Activated CD4-positive, CD25-positive, alpha-beta regulatory T cell treated with anti-CD3 and anti-CD28 coated beads, Interleukin-2, amount 50 U/mL, for 24 hours (primary cell): ENCODE data around the gene GSK3A.
A peak's percentile ranks its signal among the peaks of the same experiment; 100 is the strongest.

Source experiments
- ATAC-seq, 2 donors: fragments of 150-1000 bp; cut with Tn5 transposase; one replicate each; pipeline ENCODE4 v1.10.0; 2021; ENCODE audit warnings: mild to moderate bottlenecking in 1 of 2, moderate library complexity in 1 of 2

The GSK3A gene

DNA sequence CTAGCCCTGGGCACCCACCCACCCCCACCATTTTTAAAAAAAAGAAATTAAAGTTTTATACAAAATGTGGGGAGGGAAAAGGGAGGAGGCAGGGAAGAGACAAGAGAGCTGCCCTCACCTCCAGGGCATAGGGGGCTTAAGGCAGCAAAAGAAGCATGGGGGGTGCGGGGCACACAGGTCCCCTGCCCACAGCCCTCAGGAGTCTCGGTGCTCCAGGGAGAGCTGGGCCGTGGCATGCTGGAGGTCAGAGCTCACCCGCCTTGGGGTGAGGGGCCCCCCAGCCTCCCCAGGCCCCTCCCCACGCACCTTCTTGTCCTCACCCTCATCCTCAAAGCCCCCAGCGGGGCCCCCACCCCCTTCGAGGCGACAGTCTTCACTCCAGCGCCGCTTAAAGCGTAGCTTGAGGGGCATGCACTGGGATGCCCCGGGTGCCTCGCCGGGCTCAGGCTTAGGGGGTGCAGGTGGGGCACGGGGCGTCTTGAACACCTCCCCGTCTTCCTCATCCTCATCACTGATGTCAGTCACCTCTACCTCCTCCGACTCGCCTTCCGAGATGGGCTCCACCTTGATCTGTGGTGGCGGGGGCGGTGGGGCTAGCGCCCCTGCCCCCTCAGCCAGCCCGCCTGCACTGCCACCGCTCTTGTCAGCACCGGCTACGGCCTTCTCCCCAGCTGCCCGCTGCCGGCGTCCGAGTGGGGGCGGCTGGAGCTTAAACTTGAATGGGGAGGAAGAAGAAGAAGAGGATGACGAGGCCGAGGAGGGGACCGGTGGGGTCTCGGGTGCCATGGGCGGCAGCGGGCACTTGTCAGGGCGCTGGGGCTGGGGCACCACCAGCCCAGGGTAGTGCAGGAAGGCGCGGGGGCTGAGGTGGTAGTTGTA lies 6.1 kb upstream of the GSK3A start:
- no peak for ATAC-seq

DNA sequence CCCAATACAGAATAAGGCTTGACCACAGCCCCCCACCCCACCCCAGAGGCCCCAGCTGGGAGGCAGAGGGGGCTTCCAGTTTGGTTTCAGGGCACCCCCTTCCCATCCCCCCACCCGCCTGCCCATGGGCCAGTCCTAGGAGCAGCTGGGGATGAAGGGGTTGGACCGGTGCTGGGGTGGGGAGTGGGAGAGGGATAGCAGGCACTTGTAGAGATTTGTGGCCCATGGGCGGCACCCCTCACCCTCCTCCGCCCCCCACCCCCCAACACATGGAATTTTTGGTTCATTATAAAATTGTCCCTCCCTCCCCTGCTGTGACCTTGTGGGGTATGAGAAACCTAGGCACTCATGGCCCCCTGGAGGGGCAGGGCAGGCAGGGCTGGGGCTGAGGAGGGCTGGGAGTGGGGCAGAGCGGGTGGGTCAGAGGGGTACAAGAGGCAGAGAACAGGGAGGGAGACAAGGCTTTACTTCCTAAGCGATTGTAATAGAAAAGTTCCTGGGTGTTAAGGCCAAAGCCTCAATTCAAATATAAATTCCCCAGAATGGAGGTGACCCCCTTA lies 5.3 kb upstream of the GSK3A start:
- no peak for ATAC-seq

DNA sequence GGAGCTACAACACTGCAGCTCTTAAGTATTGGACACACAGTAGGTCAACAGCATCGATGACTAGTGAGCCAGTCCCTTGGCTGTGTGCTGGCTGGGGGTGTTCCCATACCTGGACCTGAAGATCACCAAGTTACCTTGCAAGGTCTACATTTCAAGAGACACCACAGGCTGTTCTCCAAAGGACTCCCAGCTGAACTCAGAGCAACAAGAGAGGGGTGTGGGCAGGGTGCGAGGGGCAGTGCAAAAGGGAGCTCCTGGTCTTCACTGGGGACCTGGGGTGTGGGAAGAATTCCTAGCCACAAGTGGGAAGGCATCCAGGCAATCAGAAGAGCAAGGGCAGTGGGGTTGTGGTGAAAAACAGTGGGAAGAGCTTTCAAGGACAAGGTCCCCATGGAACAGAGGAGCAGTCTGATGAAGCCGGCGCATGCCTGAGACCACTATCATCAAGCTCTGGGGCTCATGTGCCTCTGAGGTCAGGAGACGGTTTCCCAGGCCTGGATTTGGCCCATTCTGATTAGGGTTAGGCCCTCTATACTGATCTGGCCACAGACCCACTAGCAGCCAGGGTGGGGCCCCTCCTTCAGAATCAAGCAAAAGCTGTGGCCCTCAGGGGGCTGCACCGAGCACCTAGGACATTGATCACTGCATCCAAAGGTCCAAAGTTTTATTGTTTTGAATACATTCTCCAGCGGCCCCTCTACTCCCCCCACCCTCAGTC lies 4.7 kb upstream of the GSK3A start:
- no peak for ATAC-seq

DNA sequence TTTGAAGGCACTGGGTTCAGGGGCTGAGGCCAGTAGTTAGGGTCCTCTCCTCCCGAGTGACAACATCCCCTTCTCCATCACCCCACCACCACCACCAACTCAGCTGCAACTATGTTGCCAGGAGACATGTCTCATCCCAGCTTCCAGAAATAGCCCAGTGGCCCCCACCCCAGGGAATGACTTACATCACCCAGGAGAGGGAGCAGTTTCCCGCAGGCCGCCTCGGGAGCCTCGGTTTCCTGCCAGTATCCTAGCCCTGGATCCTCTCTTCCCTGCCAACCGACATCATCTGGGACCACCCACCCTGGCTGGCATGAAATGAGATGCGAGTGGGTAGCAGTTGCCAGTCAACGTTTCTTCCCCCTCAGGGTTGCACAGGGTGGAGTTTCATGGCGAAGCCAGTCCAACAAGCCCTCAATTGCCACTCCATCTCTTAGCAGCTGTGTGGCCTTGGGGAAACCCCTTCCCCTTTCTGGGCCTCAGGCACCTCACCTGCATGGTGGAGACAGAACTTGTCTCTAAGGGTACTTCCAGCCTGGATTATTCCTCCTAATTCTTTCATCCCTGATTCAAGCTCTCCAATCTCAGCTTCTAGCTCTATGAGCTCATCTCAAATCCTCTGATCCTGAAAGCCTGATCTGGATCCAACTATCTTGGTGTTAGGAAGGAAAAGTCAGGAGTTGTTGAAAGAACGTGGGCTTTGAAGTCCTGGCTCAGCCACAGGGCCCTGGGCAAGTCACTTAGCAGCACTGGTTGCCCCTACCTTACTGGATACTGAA lies 3.9 kb upstream of the GSK3A start:
- no peak for ATAC-seq

DNA sequence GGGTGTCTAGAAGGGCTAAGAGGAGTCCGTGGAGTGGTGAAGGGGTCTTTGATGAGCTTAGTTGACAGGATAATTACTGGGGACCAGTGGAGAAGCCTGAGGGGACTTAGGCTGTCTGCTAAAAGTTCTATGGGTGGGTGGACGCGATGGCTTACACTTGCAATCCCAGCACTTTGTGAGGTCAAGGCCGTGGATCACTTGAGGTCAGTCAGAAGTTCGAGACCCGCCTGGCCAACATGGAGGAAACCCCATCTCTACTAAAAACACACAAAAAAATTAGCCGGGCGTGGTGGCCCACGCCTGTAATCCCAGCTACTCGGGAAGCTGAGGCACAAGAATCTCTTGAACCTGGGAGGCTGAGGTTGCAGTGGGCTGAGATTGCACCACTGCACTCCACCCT lies 2.8 kb upstream of the GSK3A start:
- ATAC-seq: no peak

DNA sequence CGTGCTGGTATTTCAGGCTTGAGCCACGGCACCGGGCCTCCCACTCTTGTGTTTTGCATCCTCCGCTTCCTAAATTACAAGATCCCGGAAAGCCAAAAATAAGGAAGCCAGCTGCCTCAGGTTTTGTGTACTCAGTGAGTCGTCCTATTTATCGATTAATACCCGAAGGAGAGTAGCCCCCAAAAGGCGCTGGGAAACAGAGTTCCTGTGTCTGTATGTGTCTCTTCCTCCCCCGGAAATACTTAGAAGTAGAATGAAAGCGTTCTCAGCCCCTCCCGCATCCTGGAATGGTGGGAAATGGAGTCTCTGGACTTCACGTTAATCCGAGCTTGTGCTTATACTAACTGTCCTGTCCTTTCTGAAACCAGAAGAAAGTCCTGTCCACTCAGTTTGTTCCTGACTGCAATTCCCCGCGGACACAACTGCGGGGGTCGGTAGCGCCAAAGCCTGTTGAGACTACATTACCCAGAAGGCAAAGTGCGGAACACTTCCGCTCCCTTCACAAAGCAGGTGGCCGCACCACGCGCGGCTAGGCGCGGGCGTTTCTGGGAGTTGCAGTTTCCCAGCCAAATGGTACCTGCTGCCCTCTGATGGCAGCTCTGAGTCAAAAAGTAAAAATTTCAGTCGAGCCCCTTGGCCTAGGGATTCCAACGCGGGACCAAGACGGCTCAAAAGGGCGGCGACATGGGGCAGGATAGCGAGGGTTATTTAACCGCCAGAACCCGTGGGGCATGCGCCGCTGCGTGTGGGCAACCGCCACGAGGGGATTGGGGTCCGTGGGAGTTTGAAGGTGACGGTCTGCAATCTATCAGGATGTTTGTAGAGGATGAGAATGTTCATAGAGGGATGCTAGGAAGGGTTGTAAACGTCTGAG lies 2.2 kb upstream of the GSK3A start:
- peak; percentile 34 to 40 for ATAC-seq

DNA sequence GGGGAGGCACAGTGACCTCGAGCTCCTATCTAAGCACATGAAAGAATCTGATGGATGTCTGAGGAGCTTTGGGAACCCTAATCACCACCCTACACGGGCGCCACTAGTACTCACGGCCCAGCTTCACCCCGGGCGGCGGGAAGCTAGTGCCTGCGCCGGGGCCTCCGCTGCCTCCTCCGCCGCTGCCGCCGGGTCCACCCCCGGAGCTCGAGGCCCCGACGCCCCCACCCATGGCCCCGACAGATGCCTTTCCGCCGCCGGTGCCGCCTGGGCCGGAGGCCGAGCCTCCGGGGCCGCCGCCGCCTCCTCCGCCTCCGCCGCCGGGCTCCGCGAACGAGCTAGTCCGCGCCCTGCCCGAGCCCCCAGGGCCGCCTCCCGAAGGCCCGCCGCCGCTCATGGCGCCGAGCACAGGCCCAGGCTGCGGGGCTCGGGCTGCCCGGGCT lies 312 bp downstream of the GSK3A start:
- ATAC-seq: no peak

DNA sequence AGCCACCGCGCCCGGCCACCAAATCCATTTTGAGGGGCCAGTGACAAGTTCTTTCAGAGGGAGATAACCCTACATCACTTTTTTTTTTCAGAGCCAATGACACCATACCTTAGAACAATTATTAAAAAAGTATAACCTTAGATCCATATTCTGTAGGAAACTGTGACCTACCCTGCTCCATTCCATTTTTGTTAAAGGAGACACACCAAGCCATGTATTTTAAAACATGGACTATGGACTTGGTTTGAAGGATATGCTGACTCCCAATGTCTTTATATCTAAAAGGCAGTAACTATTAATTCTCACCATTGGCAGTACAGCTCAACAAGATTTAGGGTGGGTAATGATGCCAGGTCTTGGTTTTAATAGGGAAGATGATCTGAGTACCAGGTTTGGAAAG lies 1.1 kb downstream of the GSK3A start:
- no peak for ATAC-seq

DNA sequence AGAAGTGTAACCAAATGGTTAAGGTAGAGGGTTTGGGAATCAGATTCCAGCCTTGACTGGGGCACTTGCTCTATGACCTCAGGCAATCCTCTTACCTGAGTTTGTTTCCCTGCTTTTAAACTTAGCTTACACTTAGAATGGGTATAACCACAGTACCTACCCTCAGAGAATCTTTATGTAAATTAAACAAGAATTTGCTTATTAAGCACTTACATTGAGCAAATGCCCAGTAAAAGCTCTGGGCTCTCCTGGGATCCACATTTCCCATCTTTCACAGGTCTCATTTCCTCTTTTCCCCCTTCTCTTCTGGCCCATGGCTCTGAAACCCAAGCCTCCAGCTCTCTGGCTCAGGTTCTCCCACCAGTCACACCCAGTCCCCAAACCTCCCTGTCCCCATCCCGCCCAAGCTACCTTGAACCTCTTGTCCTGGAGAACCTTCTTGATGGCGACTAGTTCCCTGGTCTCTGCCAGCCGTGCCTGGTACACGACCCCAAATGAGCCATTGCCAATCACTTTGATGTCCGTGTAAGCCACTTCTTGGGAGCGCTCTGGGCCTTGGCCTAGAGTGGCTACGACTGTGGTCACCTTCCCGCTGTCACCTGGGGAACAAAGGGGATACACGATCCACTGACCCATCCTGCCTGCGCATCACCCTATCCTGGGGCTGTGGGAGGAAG lies 2.7 kb downstream of the GSK3A start:
- no peak for ATAC-seq

DNA sequence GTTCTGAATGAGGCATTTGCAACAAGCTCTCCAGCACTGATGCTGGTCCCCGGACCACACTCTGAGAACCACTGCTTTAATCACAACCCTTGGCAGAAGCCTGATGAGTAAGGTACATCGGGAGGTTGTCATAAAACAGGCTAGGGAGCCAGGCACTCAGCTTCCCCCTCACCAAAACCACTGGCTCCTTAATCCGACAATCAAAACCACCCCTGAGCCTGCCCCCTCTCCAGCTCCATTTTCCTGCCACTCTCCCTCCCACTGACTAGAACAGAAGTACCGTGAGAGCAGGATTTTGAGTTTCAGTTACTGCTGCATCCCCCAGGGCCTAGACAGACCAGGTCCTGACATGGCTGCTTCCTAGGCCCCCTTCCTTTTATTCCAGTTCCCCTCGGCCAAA lies 7.2 kb downstream of the GSK3A start:
- no peak for ATAC-seq

DNA sequence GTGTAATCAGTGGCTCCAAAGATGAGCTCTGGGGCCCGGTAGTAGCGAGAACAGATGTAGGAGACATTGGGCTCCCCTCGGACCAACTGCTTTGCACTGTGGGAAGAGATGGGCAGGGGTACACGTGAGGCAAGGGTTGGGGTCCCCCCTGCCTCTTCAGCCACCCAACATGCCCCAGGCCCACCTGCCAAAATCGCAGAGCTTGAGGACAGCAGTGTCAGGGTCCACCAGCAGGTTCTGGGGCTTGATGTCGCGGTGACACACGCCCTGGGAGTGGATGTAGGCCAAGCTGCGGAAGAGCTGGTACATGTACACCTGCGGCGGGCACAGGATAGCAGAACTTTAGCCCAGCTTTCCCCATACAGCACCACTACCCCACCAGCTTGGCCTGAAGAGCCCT lies 8.0 kb downstream of the GSK3A start:
- ATAC-seq: no peak

DNA sequence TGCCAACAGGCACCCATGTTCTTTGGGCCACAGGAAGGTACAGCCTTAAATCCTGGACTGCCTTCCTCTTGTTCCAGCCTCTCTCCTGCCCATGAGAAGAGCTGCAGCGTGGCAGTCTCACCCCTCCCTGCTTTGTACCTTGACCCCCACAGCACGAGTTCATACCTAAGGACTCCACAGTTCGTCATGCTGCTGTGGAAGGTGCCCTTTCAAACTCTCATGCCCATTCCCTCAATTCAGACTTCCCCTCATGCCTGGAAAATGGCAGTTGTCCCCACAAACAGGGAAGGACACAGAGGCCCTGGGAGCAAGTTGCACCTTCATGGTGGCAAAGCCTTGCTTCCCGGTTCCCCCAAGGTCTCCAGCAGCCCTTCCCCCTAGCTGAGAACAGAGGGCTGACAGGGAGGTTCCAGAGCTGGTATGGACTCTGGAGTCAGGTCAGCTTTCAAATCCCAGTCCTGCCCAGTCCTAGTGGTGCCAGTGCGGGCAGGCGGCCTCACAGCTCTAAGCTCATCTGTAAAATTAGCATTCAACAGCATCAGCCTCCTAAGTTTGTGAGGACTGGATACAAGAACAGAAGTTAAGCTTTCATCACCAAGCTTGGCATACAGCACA lies 8.6 kb downstream of the GSK3A start:
- no peak for ATAC-seq

DNA sequence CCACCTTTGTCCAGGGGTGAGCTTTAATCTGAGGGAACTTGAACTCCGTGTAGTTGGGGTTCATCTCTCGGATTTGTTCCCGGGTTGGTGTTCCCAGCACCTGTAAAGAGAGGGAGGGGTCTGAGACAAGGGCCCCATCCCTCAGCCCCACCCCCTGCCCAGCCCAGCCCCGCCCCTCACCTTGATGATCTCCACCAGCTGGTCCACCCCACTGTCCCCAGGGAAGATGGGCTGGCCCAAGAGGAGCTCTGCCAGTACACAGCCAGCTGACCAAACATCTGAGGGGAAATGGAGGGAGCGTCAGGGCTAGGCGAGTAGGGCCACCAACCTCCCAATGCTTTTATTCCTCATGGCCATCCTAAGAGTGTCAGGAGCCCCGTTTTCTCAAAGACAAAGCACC lies 9.3 kb downstream of the GSK3A start:
- no peak for ATAC-seq

DNA sequence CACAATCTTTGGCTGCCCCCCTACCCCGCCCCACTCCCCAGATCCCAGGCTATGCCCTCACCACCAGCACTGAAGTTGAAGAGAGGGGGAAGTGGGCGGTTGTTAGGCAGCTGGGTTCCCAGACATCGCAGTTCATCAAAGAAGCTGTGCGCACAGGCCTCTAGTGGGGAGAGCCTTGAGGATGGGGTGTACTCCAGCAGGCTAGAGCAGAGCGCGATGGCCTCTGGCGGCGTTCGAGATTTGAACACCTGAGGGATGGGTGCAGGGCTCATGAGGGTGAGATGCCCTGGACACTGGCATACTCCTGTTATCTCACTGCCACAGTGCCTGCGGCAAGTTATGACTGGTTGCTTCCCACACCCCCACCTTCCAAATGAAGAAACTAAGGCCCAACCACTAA lies 10.0 kb downstream of the GSK3A start:
- no peak for ATAC-seq

DNA sequence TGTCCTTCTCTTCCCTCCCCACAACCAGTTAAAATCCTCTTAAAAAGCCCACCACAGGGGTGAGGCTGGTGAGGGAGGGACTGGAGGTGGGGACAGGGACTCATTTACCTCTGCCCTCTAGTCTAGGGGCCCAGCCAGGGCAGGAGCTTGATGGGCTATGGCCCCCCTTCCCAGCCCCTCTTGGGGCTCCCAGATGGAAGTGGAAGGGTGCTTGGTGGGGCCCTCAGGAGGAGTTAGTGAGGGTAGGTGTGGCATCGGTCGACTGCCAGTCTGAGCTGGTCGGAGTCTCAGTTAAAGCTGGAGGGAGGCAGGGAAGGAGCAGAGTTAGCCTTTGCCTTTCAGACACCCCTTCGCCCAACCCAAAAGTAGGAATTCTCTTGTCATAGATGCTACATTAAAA lies 11.8 kb downstream of the GSK3A start:
- ATAC-seq: no peak

DNA sequence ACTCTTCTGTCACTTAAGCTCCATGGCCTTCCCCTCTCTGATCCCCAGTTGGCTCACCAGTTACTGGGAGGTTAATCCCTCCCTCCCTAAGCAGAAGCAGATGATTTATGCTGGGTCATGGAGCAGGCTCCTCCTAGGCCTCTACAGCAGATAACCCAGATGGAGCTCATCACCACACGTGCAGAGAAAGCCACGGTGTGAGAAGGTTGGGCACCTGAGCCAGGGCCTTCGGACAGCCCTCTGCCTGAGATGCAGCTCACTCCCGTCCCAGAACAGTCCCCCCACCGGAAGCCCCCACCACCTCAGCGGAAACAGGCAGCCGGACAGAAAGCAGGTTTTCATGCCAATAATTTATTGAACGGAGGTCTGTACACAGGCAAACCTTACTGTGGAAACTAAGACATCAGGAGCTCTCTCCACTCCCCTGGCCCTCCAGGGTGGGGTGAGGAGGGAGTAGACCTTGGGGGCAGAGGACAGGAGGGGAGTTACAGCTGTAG lies 12.5 kb downstream of the GSK3A start:
- ATAC-seq: no peak

DNA sequence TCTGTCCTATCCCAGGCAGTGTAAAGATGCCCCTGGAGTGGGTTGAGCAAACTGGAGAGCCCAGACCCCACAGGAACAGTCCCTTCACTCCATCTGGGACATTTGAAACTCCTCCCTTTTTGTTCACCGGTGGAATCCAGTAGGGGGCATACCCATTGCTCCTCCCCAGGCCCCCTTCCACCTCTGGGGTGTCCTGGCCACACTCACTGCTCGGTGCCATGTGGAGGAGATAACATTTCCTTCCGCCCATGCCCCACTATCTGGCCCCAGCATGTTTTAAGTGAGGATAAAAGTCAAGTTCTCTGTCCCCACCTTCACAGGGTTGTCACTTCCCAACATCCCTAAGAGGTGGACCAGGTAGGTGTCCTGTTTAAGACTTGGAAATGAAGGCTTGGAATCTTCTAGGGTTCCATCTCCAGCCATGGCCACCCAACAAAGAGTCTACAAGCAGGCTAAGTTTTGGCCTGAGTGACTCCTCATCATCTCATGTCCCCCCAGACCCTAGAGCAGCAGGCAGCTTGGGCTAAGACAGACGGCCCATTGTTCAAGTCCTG lies 13.0 kb downstream of the GSK3A start:
- ATAC-seq: no peak

DNA sequence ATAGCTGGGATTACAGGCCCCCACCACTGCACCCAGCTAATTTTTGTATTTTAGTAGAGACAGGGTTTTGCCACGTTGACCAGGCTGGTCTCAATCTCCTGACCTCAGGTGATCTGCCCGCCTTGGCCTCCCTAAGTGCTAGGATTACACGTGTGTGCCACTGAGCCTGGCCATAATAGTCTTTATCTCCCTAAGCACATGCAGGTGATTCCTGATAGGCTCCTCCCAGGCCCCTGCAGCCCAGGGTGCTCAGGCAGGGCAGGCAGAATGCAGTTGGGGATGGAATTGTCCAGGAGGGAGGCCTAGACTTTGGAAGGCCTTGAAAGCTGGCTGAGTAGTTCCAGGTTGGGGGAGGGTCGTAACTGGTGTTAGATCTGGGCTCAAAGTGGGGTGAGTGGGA lies 13.8 kb downstream of the GSK3A start:
- ATAC-seq: no peak

DNA sequence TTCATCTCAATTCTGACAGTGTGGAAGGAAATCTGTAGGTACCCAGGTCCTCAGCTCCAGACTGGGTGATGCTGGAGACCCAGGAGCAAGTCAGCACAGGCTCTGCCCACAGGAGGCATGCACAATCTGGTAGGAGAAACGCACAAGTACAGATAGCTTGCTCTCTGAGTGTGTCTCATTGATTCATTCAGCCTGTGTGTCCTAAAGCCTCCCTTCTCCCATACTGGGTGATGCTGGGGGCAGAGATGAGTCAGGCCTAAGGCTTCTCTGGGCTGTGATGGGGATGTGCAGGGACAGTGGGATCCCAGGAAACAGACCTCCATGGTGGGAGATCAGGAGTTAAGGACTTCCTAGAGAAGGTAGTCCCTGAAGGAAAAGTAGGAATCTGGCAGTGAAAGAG lies 15.5 kb downstream of the GSK3A start:
- no peak for ATAC-seq

DNA sequence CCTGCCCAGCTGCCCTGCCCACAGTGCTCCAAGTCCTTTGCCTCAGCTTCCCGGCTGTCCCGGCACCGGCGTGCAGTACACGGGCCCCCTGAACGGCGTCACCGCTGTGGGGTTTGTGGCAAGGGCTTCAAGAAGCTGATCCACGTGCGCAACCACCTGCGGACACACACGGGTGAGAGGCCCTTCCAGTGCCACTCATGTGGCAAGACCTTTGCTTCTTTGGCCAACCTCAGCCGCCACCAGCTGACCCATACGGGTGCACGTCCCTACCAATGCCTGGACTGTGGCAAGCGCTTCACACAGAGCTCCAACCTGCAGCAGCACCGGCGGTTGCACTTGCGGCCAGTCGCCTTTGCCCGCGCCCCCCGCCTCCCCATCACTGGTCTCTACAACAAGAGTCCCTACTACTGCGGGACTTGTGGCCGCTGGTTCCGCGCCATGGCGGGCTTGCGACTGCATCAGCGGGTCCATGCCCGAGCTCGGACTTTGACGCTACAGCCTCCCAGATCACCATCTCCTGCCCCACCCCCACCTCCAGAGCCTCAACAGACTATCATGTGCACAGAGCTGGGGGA lies 16.6 kb downstream of the GSK3A start:
- ATAC-seq: no peak
